Tibial artery (tissue), 4 donors: ENCODE measurements around the gene DNAH8.

Source experiments
- DNase-seq, 2 donors: peaks; one replicate each; pipeline ENCODE4 v3.0.0-alpha.2; 2019
- H3K27ac ChIP-seq, 2 donors: fragments of 200-600 bp; sonication (generic) in 1 of 2; 1 replicate in 1 of 2; 2 replicates in 1 of 2; pipeline ENCODE4 v1.5.1; 2018 to 2019; ENCODE audit warnings: mild to moderate bottlenecking in 1 of 2
- H3K27me3 ChIP-seq, 2 donors: fragments of 200-600 bp; sonication (generic) in 1 of 2; one replicate each; pipeline versions ENCODE4 v1.5.1 to v1.6.0; 2016 to 2019
- H3K36me3 ChIP-seq, 3 donors: fragments of 200-600 bp; sonication (generic) in 2 of 3; one replicate each; pipeline ENCODE4 v1.5.1; 2016 to 2019; ENCODE audit warnings: mild to moderate bottlenecking in 2 of 3
- H3K4me1 ChIP-seq, 4 donors: fragments of 200-600 bp; sonication (generic) in 2 of 4; 1 replicate in 3 of 4; 2 replicates in 1 of 4; pipeline ENCODE4 v1.5.1; 2016 to 2019
- H3K4me3 ChIP-seq, 2 donors: fragments of 200-600 bp; sonication (generic) in 1 of 2; 1 replicate in 1 of 2; 2 replicates in 1 of 2; pipeline ENCODE4 v1.5.1; 2018 to 2019; ENCODE audit warnings: mild to moderate bottlenecking in 2 of 2
- H3K9me3 ChIP-seq, 3 donors: fragments of 200-600 bp; sonication (generic) in 1 of 3; one replicate each; pipeline ENCODE4 v1.5.1; 2016 to 2019
- CTCF ChIP-seq, 2 experiments: fragments of 200-600 bp in 1 of 2; fragments of 450-650 bp in 1 of 2; IDR thresholded peaks; one replicate each; pipeline ENCODE4 v1.5.1; 2017 to 2019; ENCODE audit warnings: antibody characterized with exemption in 2 of 2, mild to moderate bottlenecking in 1 of 2, moderate library complexity in 1 of 2
- intact Hi-C: fragments of 100-400 bp; cut with DNase I; formaldehyde crosslinking; loops from one replicate; pipeline ENCODE4 v1.15.0; 2023; ENCODE audit warnings: low total_unique reads

Gene DNAH8

GRCh38 chr6:38730140-38730862, 15.2 kb downstream of the DNAH8 start:
- H3K27me3 ChIP-seq, result no peaks in the 10 kb centered on the region
- no peak overlapping the region for H3K27ac ChIP-seq
- no peaks in the 10 kb centered on the region for H3K4me1 ChIP-seq
- H3K36me3 ChIP-seq, result no peaks in the 10 kb centered on the region
- TF ChIP-seq CTCF (IDR thresholded peaks at IDR 0.05), result no peak
- no peak overlapping the region for H3K4me3 ChIP-seq
- intact Hi-C loops, result no loop called here
- no peak for DNase-seq
- H3K9me3 ChIP-seq, result no peaks in the 10 kb centered on the region

- H3K4me1 ChIP-seq, result no peaks in the 10 kb centered on the region
- no peak overlapping the region for H3K4me3 ChIP-seq
- DNase-seq, result no peak
- intact Hi-C loops, result no loop called here
- no peaks in the 10 kb centered on the region for H3K27me3 ChIP-seq
- no peak overlapping the region for H3K27ac ChIP-seq
- H3K36me3 ChIP-seq, result no peaks in the 10 kb centered on the region
- H3K9me3 ChIP-seq, result no peaks in the 10 kb centered on the region
- no peak for TF ChIP-seq CTCF (IDR thresholded peaks at IDR 0.05)
Measured at GRCh38 chr6:38736951-38737350, 21.8 kb downstream of the DNAH8 start.

GRCh38 chr6:38738261-38738660, 23.1 kb downstream of the DNAH8 start:
- no peaks in the 10 kb centered on the region for H3K36me3 ChIP-seq
- H3K4me1 ChIP-seq, result no peaks in the 10 kb centered on the region
- no peaks in the 10 kb centered on the region for H3K27me3 ChIP-seq
- TF ChIP-seq CTCF (IDR thresholded peaks at IDR 0.05), result no peak
- DNase-seq, result no peak
- H3K27ac ChIP-seq, result no peak overlapping the region
- intact Hi-C loops, result no loop called here
- H3K9me3 ChIP-seq, result no peaks in the 10 kb centered on the region
- no peak overlapping the region for H3K4me3 ChIP-seq

GRCh38 chr6:38739532-38739931, 24.4 kb downstream of the DNAH8 start:
- Histone ChIP-seq H3K4me1 (no peaks in the 10 kb centered on the region), H3K36me3 (no peaks in the 10 kb centered on the region), H3K4me3 (no peak overlapping the region), H3K27ac (no peak overlapping the region), H3K9me3 (no peaks in the 10 kb centered on the region), H3K27me3 (peaks cover 0 to 4% of the 10 kb centered on the region in 2 donors)
- DNase-seq, result no peak
- intact Hi-C loops, result no loop called here
- TF ChIP-seq CTCF (IDR thresholded peaks at IDR 0.05), result no peak

- Histone ChIP-seq H3K27ac (no peak overlapping the region), H3K9me3 (no peaks in the 10 kb centered on the region), H3K27me3 (no peaks in the 10 kb centered on the region), H3K4me1 (no peaks in the 10 kb centered on the region), H3K4me3 (no peak overlapping the region), H3K36me3 (no peaks in the 10 kb centered on the region)
- no peak for DNase-seq
- no peak for TF ChIP-seq CTCF (IDR thresholded peaks at IDR 0.05)
- intact Hi-C loops, result no loop called here
Measured at GRCh38 chr6:38749473-38749872, 34.4 kb downstream of the DNAH8 start.
